Stimulated activated CD4-positive, alpha-beta T cell treated with anti-CD3 and anti-CD28 coated beads, Interleukin-15, amount 100 ng/mL, for 24 hours (primary cell): ENCODE results near the gene IAH1.
"Not testable (repeated sequence)": the region's sequence is repeated elsewhere in the genome, so short reads cannot be mapped to it uniquely, and the experiment has no call there.

Experiments
- DNase-seq: peaks from one replicate; pipeline ENCODE4 v3.0.0-alpha.2; 2020

The IAH1 gene

GRCh38 chr2:9473985-9474360, 378 bp upstream of the IAH1 start:
- DNase-seq: peak; percentile 71

GRCh38 chr2:9477914-9478313, 3.6 kb downstream of the IAH1 start:
- DNase-seq: no peak

- no peak for DNase-seq
Observed at GRCh38 chr2:9478526-9478925, 4.2 kb downstream of the IAH1 start.

GRCh38 chr2:9480157-9480556, 5.8 kb downstream of the IAH1 start:
- DNase-seq: no peak

GRCh38 chr2:9483107-9483506, 8.8 kb downstream of the IAH1 start:
- DNase-seq: no peak

GRCh38 chr2:9484533-9484932, 10.2 kb downstream of the IAH1 start:
- DNase-seq: no peak

GRCh38 chr2:9488583-9489547, 14.5 kb downstream of the IAH1 start:
- no peak for DNase-seq

GRCh38 chr2:9490789-9491188, 16.4 kb downstream of the IAH1 start:
- no peak for DNase-seq

GRCh38 chr2:9492927-9493326, 18.6 kb downstream of the IAH1 start:
- DNase-seq: no peak

GRCh38 chr2:9493478-9493877, 19.1 kb downstream of the IAH1 start:
- DNase-seq: no peak

GRCh38 chr2:9494081-9494480, 19.7 kb downstream of the IAH1 start:
- DNase-seq: no peak

GRCh38 chr2:9497017-9497416, 22.7 kb downstream of the IAH1 start:
- DNase-seq: peak; percentile 21

GRCh38 chr2:9498210-9498609, 23.9 kb downstream of the IAH1 start:
- DNase-seq: no peak

GRCh38 chr2:9508931-9509330, 34.6 kb downstream of the IAH1 start:
- DNase-seq: no peak

- not testable (repeated sequence) for DNase-seq
Observed at GRCh38 chr2:9513946-9514345, 39.6 kb downstream of the IAH1 start.

GRCh38 chr2:9517118-9517782, 42.9 kb downstream of the IAH1 start:
- no peak for DNase-seq

GRCh38 chr2:9518163-9518562, 43.8 kb downstream of the IAH1 start:
- DNase-seq: no peak

GRCh38 chr2:9518780-9519179, 44.4 kb downstream of the IAH1 start:
- no peak for DNase-seq

GRCh38 chr2:9519250-9519649, 44.9 kb downstream of the IAH1 start:
- DNase-seq: no peak

GRCh38 chr2:9524291-9524690, 49.9 kb downstream of the IAH1 start:
- DNase-seq: no peak

GRCh38 chr2:9525266-9525665, 50.9 kb downstream of the IAH1 start:
- DNase-seq: no peak

GRCh38 chr2:9527995-9528787, 53.8 kb downstream of the IAH1 start:
- DNase-seq: no peak

GRCh38 chr2:9532421-9532820, 58.1 kb downstream of the IAH1 start:
- no peak for DNase-seq
